ENCODE results near the gene KRTAP2-3.
"Not testable (repeated sequence)": the region's sequence is repeated elsewhere in the genome, so short reads cannot be mapped to it uniquely, and the experiment has no call there.

KRTAP2-3 gene

GRCh38 chr17:41067281-41067680 lies 7.4 kb upstream of the KRTAP2-3 start:
- DNase-seq (ENCODE audit: low read depth, low spot score) = no peak

- no peak for DNase-seq (ENCODE audit: low read depth, low spot score)
Measured at GRCh38 chr17:41065829-41066624, 6.1 kb upstream of the KRTAP2-3 start, which contains the start of gene KRTAP2-4. KRTAP2-4 (minus strand) TSS chr17:41065879; CDS start chr17:41065845, 34 bp downstream.

- not testable (repeated sequence) for DNase-seq (ENCODE audit: low read depth, low spot score)
Measured at GRCh38 chr17:41065016-41065689, 5.2 kb upstream of the KRTAP2-3 start.

GRCh38 chr17:41064301-41064700 lies 4.4 kb upstream of the KRTAP2-3 start:
- DNase-seq (ENCODE audit: low read depth, low spot score) = no peak

- DNase-seq (ENCODE audit: low read depth, low spot score) = no peak
Measured at GRCh38 chr17:41063449-41063848, 3.5 kb upstream of the KRTAP2-3 start.

- DNase-seq (ENCODE audit: low read depth, low spot score) = no peak
Measured at GRCh38 chr17:41061964-41062363, 2.0 kb upstream of the KRTAP2-3 start.

GRCh38 chr17:41059276-41060051 lies 450 bp downstream of the KRTAP2-3 start:
- DNase-seq (ENCODE audit: low read depth, low spot score) = not testable (repeated sequence)

- no peak for DNase-seq (ENCODE audit: low read depth, low spot score)
Measured at GRCh38 chr17:41058741-41059140, 1.2 kb downstream of the KRTAP2-3 start.

- no peak for DNase-seq (ENCODE audit: low read depth, low spot score)
Measured at GRCh38 chr17:41057547-41057946, 2.4 kb downstream of the KRTAP2-3 start.

GRCh38 chr17:41055130-41055529 lies 4.8 kb downstream of the KRTAP2-3 start, which contains the start of gene KRTAP2-2:
KRTAP2-2 (minus strand) TSS chr17:41055230; CDS start chr17:41055211, 19 bp downstream.
- not testable (repeated sequence) for DNase-seq (ENCODE audit: low read depth, low spot score)

- DNase-seq (ENCODE audit: low read depth, low spot score) = not testable (repeated sequence)
Measured at GRCh38 chr17:41054556-41054955, 5.4 kb downstream of the KRTAP2-3 start.

- no peak for DNase-seq (ENCODE audit: low read depth, low spot score)
Measured at GRCh38 chr17:41054025-41054424, 5.9 kb downstream of the KRTAP2-3 start.

- DNase-seq (ENCODE audit: low read depth, low spot score) = no peak
Measured at GRCh38 chr17:41052566-41052965, 7.3 kb downstream of the KRTAP2-3 start.

GRCh38 chr17:41049110-41049509 lies 10.8 kb downstream of the KRTAP2-3 start:
- no peak for DNase-seq (ENCODE audit: low read depth, low spot score)

- DNase-seq (ENCODE audit: low read depth, low spot score) = no peak
Measured at GRCh38 chr17:41048441-41048840, 11.5 kb downstream of the KRTAP2-3 start.

GRCh38 chr17:41046735-41047465 lies 13.0 kb downstream of the KRTAP2-3 start, which contains the start of gene KRTAP2-1:
KRTAP2-1 (minus strand) TSS chr17:41047316; CDS start chr17:41047267, 49 bp downstream.
- DNase-seq (ENCODE audit: low read depth, low spot score) = not testable (repeated sequence)

- DNase-seq (ENCODE audit: low read depth, low spot score) = no peak
Measured at GRCh38 chr17:41042953-41043352, 17.0 kb downstream of the KRTAP2-3 start.

- DNase-seq (ENCODE audit: low read depth, low spot score) = not testable (repeated sequence)
Measured at GRCh38 chr17:41040783-41041571, 18.9 kb downstream of the KRTAP2-3 start, which contains the start of gene KRTAP1-1. KRTAP1-1 (minus strand) TSS chr17:41041450; CDS start chr17:41041397, 53 bp downstream.

- DNase-seq (ENCODE audit: low read depth, low spot score) = no peak
Measured at GRCh38 chr17:41037853-41038350, 22.0 kb downstream of the KRTAP2-3 start.
